Measurements from ENCODE around the gene NKX2-4. TPM values are rescaled to one million over a fixed set of nuclear protein-coding genes. Genes with fewer than 3 reads are reported as not detected.
"Not testable (repeated sequence)": the region's sequence is repeated elsewhere in the genome, so short reads cannot be mapped to it uniquely, and the experiment has no call there.

NKX2-4 gene
- total RNA-seq, 1 donor, result not detected

- no peak overlapping the region for H3K4me3 ChIP-seq (ENCODE audit: insufficient read depth, low read length)
- no peaks in the 10 kb centered on the region for H3K36me3 ChIP-seq (ENCODE audit: insufficient read depth, low read length)
- H3K4me1 ChIP-seq (ENCODE audit: insufficient read depth, low read length), result no peaks in the 10 kb centered on the region
Measured at GRCh38 chr20:21424846-21425245, 27.5 kb upstream of the NKX2-4 start.

GRCh38 chr20:21423712-21424111, 26.4 kb upstream of the NKX2-4 start:
- not testable (repeated sequence) for H3K27me3 ChIP-seq (ENCODE audit: insufficient read depth, low read length); H3K9me3 ChIP-seq (ENCODE audit: low read depth, low read length); H3K36me3 ChIP-seq (ENCODE audit: insufficient read depth, low read length); H3K4me3 ChIP-seq (ENCODE audit: insufficient read depth, low read length); H3K4me2 ChIP-seq (ENCODE audit: insufficient read depth, low read length); DNase-seq (ENCODE audit: insufficient read length, low spot score, missing footprints); H3K79me2 ChIP-seq (ENCODE audit: insufficient read depth, low read length); H4K20me1 ChIP-seq (ENCODE audit: insufficient read depth, low read length); H3K4me1 ChIP-seq (ENCODE audit: insufficient read depth, low read length); H3K27ac ChIP-seq (ENCODE audit: low read depth, low read length); H2AFZ ChIP-seq (ENCODE audit: low read length)

More at GRCh38 chr20:21424846-21425245, 27.5 kb upstream of the NKX2-4 start:
- Histone ChIP-seq H3K27me3 (ENCODE audit: insufficient read depth, low read length) (peaks cover 2% of the 10 kb centered on the region), H2AFZ (ENCODE audit: low read length) (no peak overlapping the region), H4K20me1 (ENCODE audit: insufficient read depth, low read length) (no peaks in the 10 kb centered on the region), H3K79me2 (ENCODE audit: insufficient read depth, low read length) (no peaks in the 10 kb centered on the region), H3K27ac (ENCODE audit: low read depth, low read length) (no peak overlapping the region), H3K9me3 (ENCODE audit: low read depth, low read length) (peaks cover 3% of the 10 kb centered on the region), H3K4me2 (ENCODE audit: insufficient read depth, low read length) (no peak overlapping the region)
- no peak for DNase-seq (ENCODE audit: insufficient read length, low spot score, missing footprints)
- TF ChIP-seq CTCF (IDR thresholded peaks at IDR 0.05; ENCODE audit: extremely low read depth, low read depth, low read length), result no peak

- Histone ChIP-seq H3K27me3 (ENCODE audit: insufficient read depth, low read length) (no peaks in the 10 kb centered on the region), H3K4me2 (ENCODE audit: insufficient read depth, low read length) (no peak overlapping the region), H4K20me1 (ENCODE audit: insufficient read depth, low read length) (no peaks in the 10 kb centered on the region), H2AFZ (ENCODE audit: low read length) (no peak overlapping the region), H3K9me3 (ENCODE audit: low read depth, low read length) (peaks cover 3% of the 10 kb centered on the region), H3K36me3 (ENCODE audit: insufficient read depth, low read length) (no peaks in the 10 kb centered on the region), H3K4me3 (ENCODE audit: insufficient read depth, low read length) (no peak overlapping the region), H3K79me2 (ENCODE audit: insufficient read depth, low read length) (no peaks in the 10 kb centered on the region), H3K4me1 (ENCODE audit: insufficient read depth, low read length) (no peaks in the 10 kb centered on the region), H3K27ac (ENCODE audit: low read depth, low read length) (no peak overlapping the region)
- DNase-seq (ENCODE audit: insufficient read length, low spot score, missing footprints), result no peak
- no peak for TF ChIP-seq CTCF (IDR thresholded peaks at IDR 0.05; ENCODE audit: extremely low read depth, low read depth, low read length)
Measured at GRCh38 chr20:21421601-21422236, 24.4 kb upstream of the NKX2-4 start.

- not testable (repeated sequence) for DNase-seq (ENCODE audit: insufficient read length, low spot score, missing footprints); H3K27me3 ChIP-seq (ENCODE audit: insufficient read depth, low read length); H3K4me3 ChIP-seq (ENCODE audit: insufficient read depth, low read length); H3K36me3 ChIP-seq (ENCODE audit: insufficient read depth, low read length); H2AFZ ChIP-seq (ENCODE audit: low read length); H3K4me1 ChIP-seq (ENCODE audit: insufficient read depth, low read length); H3K79me2 ChIP-seq (ENCODE audit: insufficient read depth, low read length); H3K27ac ChIP-seq (ENCODE audit: low read depth, low read length); H3K4me2 ChIP-seq (ENCODE audit: insufficient read depth, low read length); H4K20me1 ChIP-seq (ENCODE audit: insufficient read depth, low read length); H3K9me3 ChIP-seq (ENCODE audit: low read depth, low read length)
Measured at GRCh38 chr20:21419147-21419546, 21.8 kb upstream of the NKX2-4 start.

- H4K20me1 ChIP-seq (ENCODE audit: insufficient read depth, low read length); H3K27me3 ChIP-seq (ENCODE audit: insufficient read depth, low read length); H3K4me3 ChIP-seq (ENCODE audit: insufficient read depth, low read length); H3K27ac ChIP-seq (ENCODE audit: low read depth, low read length); H3K4me2 ChIP-seq (ENCODE audit: insufficient read depth, low read length); H3K4me1 ChIP-seq (ENCODE audit: insufficient read depth, low read length); H2AFZ ChIP-seq (ENCODE audit: low read length); DNase-seq (ENCODE audit: insufficient read length, low spot score, missing footprints); H3K9me3 ChIP-seq (ENCODE audit: low read depth, low read length); H3K36me3 ChIP-seq (ENCODE audit: insufficient read depth, low read length); H3K79me2 ChIP-seq (ENCODE audit: insufficient read depth, low read length): not testable (repeated sequence)
Measured at GRCh38 chr20:21413996-21414395, 16.7 kb upstream of the NKX2-4 start.

All from osteoblast (primary cell).